Small intestine (tissue), 7 donors: Measurements from ENCODE around the gene CSH2. TPM values are rescaled to one million over a fixed set of nuclear protein-coding genes. Genes with fewer than 3 reads are reported as not detected.
"Not testable (repeated sequence)": the region's sequence is repeated elsewhere in the genome, so short reads cannot be mapped to it uniquely, and the experiment has no call there.

Source experiments
- DNase-seq, 2 donors: peaks; one replicate each; pipeline versions ENCODE4 v3.0.0 to v3.0.0-alpha.2; 2013
- FAIRE-seq: peaks from 2 replicates; lab custom pipeline; 2012; peaks lifted over from hg19 to GRCh38; lab: Jason Lieb, UNC
- H3K27ac ChIP-seq, 3 donors: one replicate each; pipeline ENCODE4 v1.5.1; 2013; ENCODE audit warnings: low read length in 2 of 3, mild to moderate bottlenecking in 2 of 3, control low read depth in 1 of 3, inconsistent platforms in 1 of 3, low read depth in 1 of 3, moderate library complexity in 1 of 3
- H3K27me3 ChIP-seq, 3 donors: one replicate each; pipeline ENCODE4 v1.6.1; 2013; ENCODE audit warnings: low read length in 3 of 3, inconsistent platforms in 1 of 3; ENCODE audit not compliant: control insufficient read depth in 3 of 3, insufficient read depth in 3 of 3
- H3K36me3 ChIP-seq, 3 donors: one replicate each; pipeline ENCODE4 v1.6.1; 2013; ENCODE audit warnings: low read length in 3 of 3, inconsistent platforms in 1 of 3, low read depth in 1 of 3, mild to moderate bottlenecking in 1 of 3, moderate library complexity in 1 of 3; ENCODE audit not compliant: control insufficient read depth in 3 of 3, insufficient read depth in 2 of 3
- H3K4me1 ChIP-seq, 3 donors: one replicate each; pipeline ENCODE4 v1.6.1; 2013; ENCODE audit warnings: low read length in 2 of 3, inconsistent platforms in 1 of 3, low read depth in 1 of 3, mild to moderate bottlenecking in 1 of 3, moderate library complexity in 1 of 3; ENCODE audit not compliant: control insufficient read depth in 3 of 3, insufficient read depth in 2 of 3
- H3K4me3 ChIP-seq, 3 donors: one replicate each; pipeline ENCODE4 v1.5.1; 2013; ENCODE audit warnings: low read length in 3 of 3, control low read depth in 1 of 3, inconsistent platforms in 1 of 3, low read depth in 1 of 3, mild to moderate bottlenecking in 1 of 3, moderate library complexity in 1 of 3
- H3K9me3 ChIP-seq, 2 donors: one replicate each; pipeline ENCODE4 v1.6.1; 2013; ENCODE audit warnings: low read depth in 1 of 2, low read length in 1 of 2; ENCODE audit not compliant: control insufficient read depth in 2 of 2, insufficient read depth in 1 of 2
- WGBS, 3 donors: extraction: QIAGEN DNeasy Blood & Tissue Kit; methylation state at CpG; one replicate each; pipeline ENCODE4 v1.1.7; 2013; 5-methylcytosine and 5-hydroxymethylcytosine counted together
- polyA plus RNA-seq, 4 donors: library from polyadenylated mRNA; stranded (reverse) in 3 of 4; unstranded in 1 of 4; fragments of 200-250 nt in 3 of 4; fragments of 120-200 nt in 1 of 4; gene quantifications; one replicate each; pipeline versions ENCODE4 v1.2.1 to v1.2.3, GENCODE V29; 2013
- donor health status: healthy with polysubstance abuse.
- donor health status: control.
- donor health status: control.
- donor health status: Bipolar disorder and iron deficiency.
- donor health status: healthy.

CSH2 gene
- polyA plus RNA-seq, 4 donors: 0.32 TPM; not detected in 3

DNA sequence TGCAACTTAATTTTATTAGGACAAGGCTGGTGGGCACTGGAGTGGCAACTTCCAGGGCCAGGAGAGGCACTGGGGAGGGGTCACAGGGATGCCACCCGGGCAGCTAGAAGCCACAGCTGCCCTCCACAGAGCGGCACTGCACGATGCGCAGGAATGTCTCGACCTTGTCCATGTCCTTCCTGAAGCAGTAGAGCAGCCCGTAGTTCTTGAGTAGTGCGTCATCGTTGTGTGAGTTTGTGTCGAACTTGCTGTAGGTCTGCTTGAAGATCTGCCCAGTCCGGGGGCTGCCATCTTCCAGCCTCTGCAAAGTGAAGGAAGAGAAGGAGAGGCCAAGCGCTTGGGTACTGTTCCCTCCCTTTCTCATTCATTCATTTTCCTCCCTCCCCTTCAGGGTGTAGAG is 43.7 kb upstream of the CSH2 start:
- H3K27ac ChIP-seq, H3K4me1 ChIP-seq, H3K4me3 ChIP-seq, H3K9me3 ChIP-seq, DNase-seq, FAIRE-seq, H3K36me3 ChIP-seq: not testable (repeated sequence)
- H3K27me3 ChIP-seq: peaks cover 0 to 14% (median 0%) of the 10 kb centered on the region in 3 donors
- 81 to 88% (median 83%) methylated on average over 8 to 11 of the region's 11 CpGs for WGBS, 3 donors

DNA sequence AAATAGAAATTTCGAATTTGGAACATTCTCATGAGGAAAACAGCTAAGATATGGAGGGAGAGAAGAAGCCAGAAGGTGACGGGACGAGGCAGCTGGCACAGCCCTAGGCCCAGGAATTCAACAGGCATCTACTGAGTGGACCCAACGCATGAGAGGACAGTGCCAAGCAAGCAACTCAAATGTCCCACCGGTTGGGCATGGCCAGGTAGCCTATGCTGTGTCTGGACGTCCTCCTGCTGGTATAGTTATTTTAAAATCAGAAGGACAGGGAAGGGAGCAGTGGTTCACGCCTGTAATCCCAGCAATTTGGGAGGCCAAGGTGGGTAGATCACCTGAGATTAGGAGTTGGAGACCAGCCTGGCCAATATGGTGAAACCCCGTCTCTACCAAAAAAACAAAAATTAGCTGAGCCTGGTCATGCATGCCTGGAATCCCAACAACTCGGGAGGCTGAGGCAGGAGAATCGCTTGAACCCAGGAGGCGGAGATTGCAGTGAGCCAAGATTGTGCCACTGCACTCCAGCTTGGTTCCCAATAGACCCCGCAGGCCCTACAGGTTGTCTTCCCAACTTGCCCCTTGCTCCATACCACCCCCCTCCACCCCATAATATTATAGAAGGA is 43.2 kb upstream of the CSH2 start:
- peaks cover 0 to 14% (median 0%) of the 10 kb centered on the region in 3 donors for H3K27me3 ChIP-seq
- DNase-seq: no peak
- no peaks in the 10 kb centered on the region for H3K36me3 ChIP-seq
- H3K4me3 ChIP-seq: no peak overlapping the region
- no peak for FAIRE-seq
- no peaks in the 10 kb centered on the region for H3K9me3 ChIP-seq
- H3K4me1 ChIP-seq: no peaks in the 10 kb centered on the region
- no peak overlapping the region for H3K27ac ChIP-seq
- 75 to 86% (median 81%) methylated on average over 12 of the region's 12 CpGs for WGBS, 3 donors

DNA sequence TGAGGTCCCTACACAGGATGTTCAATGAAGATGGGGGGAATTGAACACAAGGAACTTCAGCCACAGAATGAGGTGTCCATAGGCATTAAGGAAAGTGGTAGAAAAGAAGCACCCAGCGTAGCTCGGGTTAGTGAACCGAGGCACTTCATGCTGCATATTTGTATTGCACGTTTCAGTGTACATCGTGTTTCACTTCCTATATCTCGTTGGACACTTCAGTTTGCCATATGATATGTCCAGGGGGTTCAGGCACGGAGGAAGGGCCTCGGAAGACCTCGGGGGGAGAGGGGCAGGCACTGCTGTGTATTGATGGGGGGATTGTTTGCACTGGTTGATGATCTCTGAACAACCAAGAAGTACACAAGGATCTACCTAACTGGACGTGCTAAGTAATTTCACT is 42.3 kb upstream of the CSH2 start:
- not testable (repeated sequence) for H3K27ac ChIP-seq, DNase-seq, H3K36me3 ChIP-seq, H3K9me3 ChIP-seq, H3K4me3 ChIP-seq, FAIRE-seq, H3K4me1 ChIP-seq
- WGBS, 3 donors: 70 to 75% (median 70%) methylated on average over 10 of the region's 10 CpGs
- H3K27me3 ChIP-seq: peaks cover 0 to 22% (median 0%) of the 10 kb centered on the region in 3 donors

DNA sequence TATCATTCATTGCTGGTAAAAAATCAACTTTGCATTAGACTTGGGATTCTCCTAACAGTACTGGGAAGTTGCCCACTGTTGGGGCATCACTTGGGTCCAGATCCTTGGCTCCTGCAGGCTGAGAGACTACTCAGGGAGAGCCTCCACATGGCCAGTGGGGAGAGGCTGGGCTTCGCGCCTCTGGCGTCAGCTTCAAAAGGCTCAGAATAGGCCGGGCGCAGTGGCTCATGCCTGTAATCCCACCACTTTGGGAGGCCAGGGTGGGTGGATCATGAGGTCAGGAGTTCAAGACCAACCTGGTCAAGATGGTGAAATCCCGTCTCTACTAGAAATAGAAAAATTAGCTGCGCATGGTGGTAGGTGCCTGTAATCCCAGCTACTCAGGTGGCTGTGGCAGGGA is 41.0 kb upstream of the CSH2 start:
- Histone ChIP-seq H3K27ac (no peak overlapping the region), H3K4me1 (no peaks in the 10 kb centered on the region), H3K4me3 (no peak overlapping the region), H3K36me3 (no peaks in the 10 kb centered on the region), H3K9me3 (no peaks in the 10 kb centered on the region), H3K27me3 (peaks cover 0 to 30% (median 0%) of the 10 kb centered on the region in 3 donors)
- no peak for DNase-seq
- WGBS, 3 donors: 90 to 94% (median 92%) methylated on average over 7 of the region's 7 CpGs
- FAIRE-seq: no peak

DNA sequence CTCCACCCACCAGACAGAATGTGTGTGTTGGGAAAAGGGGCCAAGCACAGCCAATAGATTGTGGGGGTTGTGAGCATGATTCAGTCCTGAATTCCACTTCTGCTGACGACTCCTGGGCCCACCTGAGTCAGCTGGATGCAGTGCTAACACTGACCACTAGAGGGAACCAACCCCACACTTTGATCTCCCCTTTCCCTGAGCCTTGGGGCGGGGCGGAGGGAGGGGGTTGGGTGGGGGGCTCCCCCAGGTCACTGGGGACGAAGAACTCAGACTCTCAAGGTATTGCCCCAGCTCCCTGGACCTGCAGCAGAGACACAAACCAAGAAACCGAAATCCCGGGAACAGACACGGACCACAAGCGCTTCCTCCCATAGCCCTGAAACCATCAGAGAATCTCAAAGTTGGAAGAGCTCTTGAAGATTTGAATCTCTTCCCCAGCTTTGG is 38.2 kb upstream of the CSH2 start:
- Histone ChIP-seq H3K36me3 (no peaks in the 10 kb centered on the region), H3K27me3 (peaks cover 0 to 16% (median 0%) of the 10 kb centered on the region in 3 donors), H3K9me3 (no peaks in the 10 kb centered on the region), H3K4me1 (no peaks in the 10 kb centered on the region), H3K27ac (no peak overlapping the region), H3K4me3 (no peak overlapping the region)
- peak; percentile 10 to 30 for DNase-seq
- FAIRE-seq: no peak
- 41 to 47% (median 41%) methylated on average over 7 to 8 of the region's 8 CpGs for WGBS, 3 donors

DNA sequence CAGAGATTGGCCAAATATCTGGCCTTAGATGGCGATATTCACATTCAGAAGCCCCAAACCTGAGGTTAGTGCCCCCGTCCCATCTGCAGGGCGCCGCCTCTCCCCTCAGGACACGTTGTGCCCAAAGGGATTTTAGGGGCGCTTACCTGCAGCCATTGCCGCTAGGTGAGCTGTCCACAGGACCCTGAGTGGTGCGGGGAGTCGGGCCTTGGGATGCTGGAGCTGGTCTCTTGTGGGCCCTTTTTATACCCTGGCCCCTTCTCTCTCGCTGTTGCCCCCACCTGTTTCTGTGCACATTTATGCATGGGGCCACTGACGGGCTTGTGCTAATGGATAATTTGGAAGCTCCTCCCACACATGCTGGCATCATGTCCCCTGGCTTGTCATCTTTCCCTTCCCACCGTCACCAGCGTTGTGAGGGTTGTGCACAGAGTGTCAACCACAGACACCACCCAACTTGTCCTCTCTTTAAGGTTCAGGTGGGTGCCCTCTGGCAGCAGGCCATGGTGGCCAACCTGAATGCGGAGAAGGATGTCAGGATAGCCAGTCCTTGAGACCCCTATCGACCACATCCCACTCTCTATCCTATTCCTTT is 37.7 kb upstream of the CSH2 start, which contains the start of gene CSHL1:
Gene CSHL1, minus strand, starts transcription at position 218 of the 595 bp plus-strand sequence. Its CDS starts 62 bp downstream, at position 156.
- WGBS, 3 donors: 71 to 74% (median 71%) methylated on average over 15 of the region's 15 CpGs
- FAIRE-seq: no peak
- DNase-seq: no peak

DNA sequence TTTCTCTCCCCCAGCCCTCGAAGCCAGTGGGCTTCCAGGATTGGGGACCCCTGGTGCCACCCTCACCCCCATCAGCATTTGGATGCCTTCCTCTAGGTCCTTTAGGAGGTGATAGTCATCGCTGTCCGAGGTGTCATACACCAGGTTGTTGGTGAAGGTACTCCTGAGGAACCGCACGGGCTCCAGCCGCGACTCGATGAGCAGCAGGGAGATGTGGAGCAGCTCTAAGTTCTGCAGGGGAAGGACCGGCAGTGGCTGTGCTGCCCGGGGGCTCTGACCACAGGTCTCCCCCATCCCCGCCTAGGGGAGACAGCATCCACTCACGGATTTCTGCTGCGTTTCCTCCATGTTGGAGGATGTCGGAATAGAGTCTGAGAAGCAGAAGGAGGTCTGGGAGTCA is 36.6 kb upstream of the CSH2 start:
- Histone ChIP-seq H3K27ac (no peak overlapping the region), H3K9me3 (no peaks in the 10 kb centered on the region), H3K36me3 (no peaks in the 10 kb centered on the region), H3K4me3 (no peak overlapping the region), H3K4me1 (no peaks in the 10 kb centered on the region), H3K27me3 (peaks cover 0 to 16% (median 0%) of the 10 kb centered on the region in 3 donors)
- DNase-seq (no peak), FAIRE-seq (no peak)
- WGBS, 3 donors: 75 to 84% (median 83%) methylated on average over 14 of the region's 14 CpGs

More for the DNA sequence above, 37.7 kb upstream of the CSH2 start, which contains the start of gene CSHL1:
- Histone ChIP-seq H3K27me3 (peaks cover 0 to 16% (median 0%) of the 10 kb centered on the region in 3 donors), H3K4me1 (no peaks in the 10 kb centered on the region), H3K36me3 (no peaks in the 10 kb centered on the region), H3K4me3 (no peak within 1 kb of the TSS), H3K27ac (no peak within 1 kb of the TSS), H3K9me3 (no peaks in the 10 kb centered on the region)

DNA sequence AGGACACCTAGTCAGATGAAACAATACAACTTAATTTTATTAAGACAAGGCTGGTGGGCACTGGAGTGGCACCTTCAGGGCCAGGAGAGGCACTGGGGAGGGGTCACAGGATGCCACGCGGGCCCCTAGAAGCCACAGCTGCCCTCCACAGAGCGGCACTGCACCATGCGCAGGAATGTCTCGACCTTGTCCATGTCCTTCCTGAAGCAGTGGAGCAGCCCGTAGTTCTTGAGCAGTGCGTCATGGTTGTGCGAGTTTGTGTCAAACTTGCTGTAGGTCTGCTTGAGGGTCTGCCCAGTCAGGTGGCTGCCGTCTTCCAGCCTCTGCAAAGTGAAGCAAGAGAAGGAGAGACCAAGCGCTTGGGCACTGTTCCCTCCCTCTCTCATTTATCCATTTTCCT is 36.1 kb upstream of the CSH2 start:
- not testable (repeated sequence) for H3K36me3 ChIP-seq, H3K27ac ChIP-seq, H3K9me3 ChIP-seq, DNase-seq, H3K4me1 ChIP-seq, FAIRE-seq, H3K4me3 ChIP-seq
- 88 to 91% (median 90%) methylated on average over 9 to 10 of the region's 10 CpGs for WGBS, 3 donors
- H3K27me3 ChIP-seq: peaks cover 0 to 16% (median 0%) of the 10 kb centered on the region in 3 donors
